Heart right ventricle (tissue), 16 donors: ENCODE measurements around the gene NOP14. TPM values are rescaled to one million over a fixed set of nuclear protein-coding genes. Genes with fewer than 3 reads are reported as not detected.

Experiments
- ATAC-seq, 8 donors: fragments of 200-7000 bp; cut with Tn5 transposase; one replicate each; pipeline ENCODE4 v1.9.1; 2020; ENCODE audit warnings: mild to moderate bottlenecking in 8 of 8, moderate library complexity in 8 of 8, moderate number of reproducible peaks in 1 of 8
- DNase-seq, 2 donors: peaks; one replicate each; pipeline ENCODE4 v3.0.0-alpha.2; 2020
- H3K27ac ChIP-seq, 10 donors: fragments of 200-600 bp; sonication (generic) in 2 of 10; one replicate each; pipeline versions ENCODE4 v1.5.0 to v1.8.0; 2020 to 2022; ENCODE audit warnings: mild to moderate bottlenecking in 3 of 10
- H3K27me3 ChIP-seq, 7 donors: fragments of 200-600 bp; one replicate each; pipeline ENCODE4 v1.8.0; 2021 to 2022; ENCODE audit warnings: mild to moderate bottlenecking in 2 of 7
- H3K36me3 ChIP-seq, 9 donors: fragments of 200-600 bp; sonication (generic) in 1 of 9; one replicate each; pipeline versions ENCODE4 v1.5.0 to v1.8.0; 2020 to 2022; ENCODE audit warnings: mild to moderate bottlenecking in 2 of 9
- H3K4me1 ChIP-seq, 9 donors: fragments of 200-600 bp; sonication (generic) in 1 of 9; one replicate each; pipeline versions ENCODE4 v1.5.0 to v1.8.0; 2020 to 2022; ENCODE audit warnings: mild to moderate bottlenecking in 4 of 9
- H3K4me3 ChIP-seq, 10 donors: fragments of 200-600 bp; sonication (generic) in 2 of 10; one replicate each; pipeline versions ENCODE4 v1.5.0 to v1.8.0; 2020 to 2022; ENCODE audit warnings: mild to moderate bottlenecking in 7 of 10, moderate library complexity in 2 of 10
- H3K9me3 ChIP-seq, 11 donors: fragments of 200-600 bp in 10 of 11; sonication (generic) in 2 of 11; one replicate each; pipeline versions ENCODE4 v1.5.0 to v1.8.0; 2013 to 2022; ENCODE audit warnings: mild to moderate bottlenecking in 2 of 11, control low read depth in 1 of 11, moderate library complexity in 1 of 11
- WGBS, 2 donors: extraction: QIAGEN DNeasy Blood & Tissue Kit; methylation state at CpG; one replicate each; pipeline ENCODE4 v1.1.7; 2013; ENCODE audit warnings: inconsistent platforms in 1 of 2; 5-methylcytosine and 5-hydroxymethylcytosine counted together
- intact Hi-C, 10 donors: fragments of 100-400 bp; cut with DNase I; formaldehyde crosslinking; loops; one replicate each; pipeline versions ENCODE4 v1.11.1 to v1.14.2; 2022
- polyA plus RNA-seq, 2 donors: library from polyadenylated mRNA; stranded (reverse); fragments of 200-250 nt; gene quantifications; one replicate each; pipeline ENCODE4 v1.2.3, GENCODE V29; 2013
- total RNA-seq, 10 donors: library from RNA; stranded (reverse); fragmentation: NEBNext Ultra II Directional in 3 of 10; extraction: Animal tissue kit (Norgen Biotek cat#: 25700) in 3 of 10; gene quantifications; one replicate each; pipeline versions ENCODE4 v1.2.1 to v1.2.4, GENCODE V29; 2021 to 2023
- TF ChIP-seq, protein P1 (sequence below), 9 donors: fragments of 200-600 bp; sonication (generic) in 2 of 9; IDR thresholded peaks; one replicate each; pipeline versions ENCODE4 v1.5.0 to v1.8.0; 2021 to 2022; ENCODE audit warnings: antibody characterized with exemption in 9 of 9, mild to moderate bottlenecking in 5 of 9, moderate library complexity in 1 of 9
- donor health status: Arrhythmogenic right ventricular cardiomyopathy.
- donor health status: ischemic (EF 13 %, LVEDD 7.1; RV severe dilation, severe dysfunction).
- donor health status: healthy with polysubstance abuse.
- donor health status: DM: no; HTN: yes; CAD: no.
- donor health status: DM: no; HTN: no; CAD: no.
- donor health status: ischemic (EF 25% LVEDD 6.9; RV normal size, moderate dysfunction).
- donor health status: ischemic (EF 25% LVEDD 5.7; RV mildly dilated, moderate dysfunction).
- donor health status: healthy.
- donor health status: DM: yes; HTN: yes; CAD: no.
- donor health status: Ischemic cardiomyopathy.
- donor health status: ischemic (EF 35%, LVEDD 5.7; RV mildly dilated, moderate dysfunction).
- donor health status: nonischemic (EF 11% LVEDD 7.7; RV severe dilation, severe dysfunction).
- donor health status: DM: yes; HTN: yes; CAD: no.
- donor health status: PGD.
- donor health status: ischemic (EF 29% LVEDD 5.4; RV normal size, mild dysfunction).
- donor health status: nonischemic (EF 23%, LVEDD 6.1; RV moderate dilation, normal function).

NOP14 gene
- total and polyA plus RNA-seq, 12 donors, result 12.4 to 24.0 (median 17.3) TPM

DNA sequence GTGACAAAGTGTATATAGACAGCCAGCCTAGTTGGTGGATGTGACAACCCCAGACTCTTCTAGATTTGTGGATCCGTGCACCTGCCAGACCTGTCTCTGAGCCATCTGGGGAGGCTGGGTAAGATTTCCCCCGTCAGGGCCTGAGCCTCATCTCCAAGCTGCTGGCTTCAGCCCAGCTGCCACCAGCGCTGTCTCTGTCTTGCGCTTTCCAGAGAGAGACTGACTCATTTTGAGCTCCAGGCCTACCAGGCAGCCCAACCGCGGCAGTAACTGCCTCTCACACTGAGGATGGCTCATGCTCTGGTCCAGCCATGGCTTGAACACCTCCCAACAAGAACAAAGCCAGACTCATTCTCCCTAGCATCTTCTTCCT lies 26.4 kb downstream of the NOP14 start:
- Histone ChIP-seq H3K4me1 (peaks cover 7 to 47% (median 44%) of the 10 kb centered on the region in 9 donors), H3K9me3 (no peaks in the 10 kb centered on the region), H3K27me3 (no peaks in the 10 kb centered on the region), H3K27ac (peak overlapping the region in 1 of 10 donors; percentile 95), H3K36me3 (peaks cover 0 to 53% (median 31%) of the 10 kb centered on the region in 9 donors), H3K4me3 (no peak overlapping the region)
- ATAC-seq (no peak), DNase-seq (no peak)
- WGBS, 2 donors, result 76 to 77% methylated on average over 6 of the region's 6 CpGs
- intact Hi-C loops, result loop anchor here in 7 of 10 donors (5.0 to 10.0 kb wide), 4 partner anchors 92 to 182 kb away; partner anchors contain the start of genes TNIP2 (in 2 of the 7) and ADD1 (in 1 of the 7)
- TF ChIP-seq, protein P1, sequence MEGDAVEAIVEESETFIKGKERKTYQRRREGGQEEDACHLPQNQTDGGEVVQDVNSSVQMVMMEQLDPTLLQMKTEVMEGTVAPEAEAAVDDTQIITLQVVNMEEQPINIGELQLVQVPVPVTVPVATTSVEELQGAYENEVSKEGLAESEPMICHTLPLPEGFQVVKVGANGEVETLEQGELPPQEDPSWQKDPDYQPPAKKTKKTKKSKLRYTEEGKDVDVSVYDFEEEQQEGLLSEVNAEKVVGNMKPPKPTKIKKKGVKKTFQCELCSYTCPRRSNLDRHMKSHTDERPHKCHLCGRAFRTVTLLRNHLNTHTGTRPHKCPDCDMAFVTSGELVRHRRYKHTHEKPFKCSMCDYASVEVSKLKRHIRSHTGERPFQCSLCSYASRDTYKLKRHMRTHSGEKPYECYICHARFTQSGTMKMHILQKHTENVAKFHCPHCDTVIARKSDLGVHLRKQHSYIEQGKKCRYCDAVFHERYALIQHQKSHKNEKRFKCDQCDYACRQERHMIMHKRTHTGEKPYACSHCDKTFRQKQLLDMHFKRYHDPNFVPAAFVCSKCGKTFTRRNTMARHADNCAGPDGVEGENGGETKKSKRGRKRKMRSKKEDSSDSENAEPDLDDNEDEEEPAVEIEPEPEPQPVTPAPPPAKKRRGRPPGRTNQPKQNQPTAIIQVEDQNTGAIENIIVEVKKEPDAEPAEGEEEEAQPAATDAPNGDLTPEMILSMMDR (IDR thresholded peaks at IDR 0.05), result no peak

DNA sequence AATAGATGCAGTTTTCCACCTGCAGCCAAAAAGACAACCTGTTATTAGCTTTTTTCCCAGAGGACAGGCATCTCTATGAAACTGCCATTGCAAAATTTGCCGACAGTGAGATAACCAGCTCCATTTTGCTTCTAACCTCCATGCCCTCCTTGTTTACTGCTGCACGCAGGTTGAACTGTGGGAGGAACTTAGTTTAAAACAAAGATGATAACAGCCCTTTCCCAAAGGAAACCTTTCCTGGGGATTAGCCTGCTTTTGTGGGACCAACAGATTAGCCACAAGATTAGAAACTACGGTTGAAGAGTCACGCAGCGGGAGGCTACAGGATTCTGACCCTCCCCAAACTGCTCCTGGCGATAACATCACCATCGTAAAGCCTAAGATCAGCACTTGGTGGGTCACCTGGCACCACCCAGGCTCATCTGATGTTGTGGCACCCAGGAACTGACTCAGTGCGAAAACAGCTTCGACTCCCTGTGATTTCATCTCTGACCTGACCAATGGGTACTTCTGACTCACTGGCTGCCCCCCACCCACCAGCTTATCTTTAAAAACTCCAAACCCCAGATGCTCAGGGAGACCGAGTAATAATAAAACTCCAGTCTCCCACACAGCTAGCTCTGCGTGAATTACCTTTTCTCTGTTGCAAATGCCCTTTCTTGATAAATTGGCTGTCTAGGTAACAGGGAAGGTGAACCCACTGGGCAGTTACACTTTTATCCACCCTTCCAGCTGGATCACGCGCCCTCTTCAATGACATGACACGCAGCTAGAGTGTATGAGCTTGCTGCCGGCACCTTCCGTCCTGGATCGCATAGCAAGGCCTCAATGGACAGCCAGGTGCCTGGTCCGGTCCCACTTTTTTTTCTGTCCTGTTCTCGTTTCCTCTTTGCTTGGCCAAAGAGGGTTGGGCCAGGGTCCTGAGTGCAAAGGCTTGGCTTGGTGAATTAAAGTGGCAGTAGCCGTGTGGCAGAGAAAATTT lies 27.2 kb downstream of the NOP14 start:
- Histone ChIP-seq H3K27me3 (no peaks in the 10 kb centered on the region), H3K36me3 (peaks cover 0 to 52% (median 27%) of the 10 kb centered on the region in 9 donors), H3K9me3 (no peaks in the 10 kb centered on the region), H3K4me3 (peak overlapping the region in 8 of 10 donors; percentile 54 to 100 (median 94)), H3K4me1 (peaks cover 7 to 54% (median 51%) of the 10 kb centered on the region in 9 donors), H3K27ac (peak overlapping the region in 5 of 10 donors; percentile 86 to 95 (median 93))
- intact Hi-C loops, result loop anchor here in 7 of 10 donors (5.0 to 10.0 kb wide), 4 partner anchors 91 to 181 kb away; partner anchors contain the start of genes TNIP2 (in 2 of the 7) and ADD1 (in 1 of the 7)
- ATAC-seq (no peak), DNase-seq (no peak)
- WGBS, 2 donors, result 80 to 83% methylated on average over 20 of the region's 20 CpGs
- TF ChIP-seq, protein P1 (IDR thresholded peaks at IDR 0.05), result no peak

DNA sequence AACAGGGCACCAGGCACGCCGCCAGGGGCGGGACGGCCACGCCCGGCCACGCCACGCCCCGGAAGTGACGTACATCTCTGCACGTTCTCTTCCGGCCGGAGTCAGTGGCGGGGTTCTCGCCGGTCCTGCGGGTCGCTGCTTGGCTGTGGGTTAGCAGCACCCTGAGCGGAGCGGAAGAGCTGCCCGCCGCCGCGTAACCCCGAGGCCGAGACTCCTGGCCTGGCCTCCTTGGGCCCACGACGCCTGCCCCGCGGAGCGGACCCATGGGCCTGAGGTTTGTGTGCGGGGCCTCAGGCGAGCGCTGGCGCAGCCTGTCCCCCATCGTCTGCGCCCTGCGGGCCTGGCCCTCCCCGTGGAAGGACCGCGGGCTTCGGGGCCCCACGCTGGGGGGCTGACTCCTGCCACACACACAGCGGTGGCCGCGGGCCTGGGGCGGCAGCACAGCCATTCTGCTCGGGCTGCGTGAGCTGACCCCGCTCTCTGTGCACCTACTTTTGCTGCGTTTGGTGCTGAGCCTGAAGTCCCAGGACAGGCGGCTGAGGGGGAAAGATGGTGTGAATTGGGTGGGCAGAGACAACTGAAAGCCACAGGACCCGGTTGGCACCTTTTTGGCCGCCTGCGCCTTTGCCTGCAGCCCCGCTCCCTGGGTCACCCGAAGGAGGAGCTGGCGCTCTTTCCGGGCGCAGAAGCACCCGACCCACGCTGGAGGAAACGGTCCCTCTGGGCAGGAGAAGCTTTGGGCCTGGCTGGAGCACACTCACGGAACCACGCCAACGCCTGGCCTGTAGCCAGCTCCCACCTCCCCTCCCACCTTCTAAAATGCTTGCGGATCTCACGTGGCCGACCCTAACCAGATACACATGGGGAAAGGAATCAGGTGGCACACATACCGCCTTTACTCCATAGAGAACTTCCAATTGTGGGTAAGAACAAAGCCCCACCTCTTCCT lies 28.1 kb downstream of the NOP14 start:
- TF ChIP-seq, protein P1 (IDR thresholded peaks at IDR 0.05), result peak in 2 of 9 donors; percentile 6 to 13
- H3K36me3 ChIP-seq, result peaks cover 0 to 52% (median 22%) of the 10 kb centered on the region in 9 donors
- H3K9me3 ChIP-seq, result no peaks in the 10 kb centered on the region
- intact Hi-C loops, result loop anchor here in 8 of 10 donors (5.0 to 10.0 kb wide), 7 partner anchors 73 to 180 kb away; partner anchors contain the start of genes ADD1 (in 2 of the 8) and TNIP2 (in 2 of the 8)
- DNase-seq, result peak; percentile 95 to 98
- ATAC-seq, result peak; percentile 80 to 90 (median 84)
- 1% methylated on average over 69 to 70 of the region's 70 CpGs for WGBS, 2 donors
- peak overlapping the region; percentile 74 to 95 (median 90) for H3K27ac ChIP-seq
- peak overlapping the region; percentile 54 to 100 (median 94) for H3K4me3 ChIP-seq
- H3K4me1 ChIP-seq, result peaks cover 7 to 61% (median 57%) of the 10 kb centered on the region in 9 donors
- H3K27me3 ChIP-seq, result no peaks in the 10 kb centered on the region
